Stimulated activated CD8-positive, alpha-beta memory T cell treated with anti-CD3 and anti-CD28 coated beads, Interleukin-12 subunit alpha, Interleukin-12 subunit beta, amount 100 ng/mL, for 4 hours (primary cell): Measurements from ENCODE around the gene HRH3.

ENCODE experiments used
- DNase-seq: peaks from one replicate; pipeline ENCODE4 v3.0.0-alpha.2; 2020; ENCODE audit warnings: low read depth

The HRH3 gene

GRCh38 chr20:62219992-62220665, at the start of gene HRH3:
HRH3 (minus strand) TSS chr20:62220278; CDS start chr20:62219970, 308 bp downstream.
- DNase-seq = peak; percentile 12

GRCh38 chr20:62269871-62270270, 49.8 kb upstream of the HRH3 start:
- DNase-seq = no peak

GRCh38 chr20:62269378-62269777, 49.3 kb upstream of the HRH3 start:
- DNase-seq = no peak

GRCh38 chr20:62268228-62268900, 48.3 kb upstream of the HRH3 start:
- DNase-seq = no peak

GRCh38 chr20:62267543-62267942, 47.5 kb upstream of the HRH3 start:
- DNase-seq = no peak

GRCh38 chr20:62266851-62267250, 46.8 kb upstream of the HRH3 start:
- DNase-seq = no peak

GRCh38 chr20:62266340-62266739, 46.3 kb upstream of the HRH3 start:
- no peak for DNase-seq

- no peak for DNase-seq
Observed at GRCh38 chr20:62265365-62265764, 45.3 kb upstream of the HRH3 start.

GRCh38 chr20:62263396-62263795, 43.3 kb upstream of the HRH3 start:
- no peak for DNase-seq

GRCh38 chr20:62262064-62262463, 42.0 kb upstream of the HRH3 start:
- DNase-seq = no peak

- DNase-seq = no peak
Observed at GRCh38 chr20:62259294-62259565, 39.2 kb upstream of the HRH3 start.

- DNase-seq = no peak
Observed at GRCh38 chr20:62258499-62259293, 38.6 kb upstream of the HRH3 start.

- no peak for DNase-seq
Observed at GRCh38 chr20:62255976-62256375, 35.9 kb upstream of the HRH3 start.

- no peak for DNase-seq
Observed at GRCh38 chr20:62254021-62254724, 34.1 kb upstream of the HRH3 start.

GRCh38 chr20:62253398-62253797, 33.3 kb upstream of the HRH3 start:
- no peak for DNase-seq

GRCh38 chr20:62252342-62252966, 32.4 kb upstream of the HRH3 start:
- no peak for DNase-seq

- DNase-seq = no peak
Observed at GRCh38 chr20:62248890-62249560, 28.9 kb upstream of the HRH3 start.

- DNase-seq = no peak
Observed at GRCh38 chr20:62246872-62247652, 27.0 kb upstream of the HRH3 start.

GRCh38 chr20:62246431-62246830, 26.4 kb upstream of the HRH3 start:
- no peak for DNase-seq

- DNase-seq = no peak
Observed at GRCh38 chr20:62245911-62246280, 25.8 kb upstream of the HRH3 start.

GRCh38 chr20:62244644-62245108, 24.6 kb upstream of the HRH3 start:
- no peak for DNase-seq
